Endothelial cell of umbilical vein (primary cell): ENCODE results near the gene PHAX. TPM values are rescaled to one million over a fixed set of nuclear protein-coding genes. Genes with fewer than 3 reads are reported as not detected.

Experiments
- BruUV-seq: library from RNA; stranded (reverse); fragments of 400-500 nt; replicated peaks from 2 replicates; lab custom pipeline; 2021; lab: Mats Ljungman, UMichigan
- CTCF ChIA-PET: fragments of 300-600, 350-600 bp; sonication (Branson Sonifier 250); formaldehyde crosslinking; loops from one replicate; lab custom pipeline; 2021; ENCODE audit warnings: antibody characterized with exemption, inconsistent platforms; lab: Charles Lee
- POLR2A ChIA-PET: fragments of 300-600, 350-600 bp; sonication (Branson Sonifier 250); formaldehyde crosslinking; loops from one replicate; lab custom pipeline; 2021; ENCODE audit warnings: antibody characterized with exemption, inconsistent platforms; lab: Charles Lee
- DNase-seq: peaks from one replicate; pipeline ENCODE4 v3.0.0-alpha.2; 2011; ENCODE audit warnings: low read depth, low spot score
- FAIRE-seq: peaks from 2 replicates; lab custom pipeline; 2011; peaks lifted over from hg19 to GRCh38; lab: Jason Lieb, UNC
- H2AFZ ChIP-seq: 2 replicates; pipeline ENCODE4 v1.6.0; 2012; ENCODE audit warnings: low read depth, low read length, control low read depth, inconsistent platforms
- H3K27ac ChIP-seq: 2 replicates; pipeline ENCODE4 v1.5.1; 2011; ENCODE audit warnings: low read depth, mild to moderate bottlenecking, control low read depth, low read length, moderate library complexity; ENCODE audit not compliant: insufficient read depth
- H3K27me3 ChIP-seq, 2 experiments: 2 replicates each; pipeline versions ENCODE4 v1.6.0 to v1.6.1; 2011; ENCODE audit warnings: low read length in 2 of 2, mixed read lengths in 1 of 2; ENCODE audit not compliant: control insufficient read depth in 2 of 2, insufficient read depth in 2 of 2
- H3K36me3 ChIP-seq, 2 experiments: 2 replicates in 1 of 2; 3 replicates in 1 of 2; pipeline ENCODE4 v1.5.1; 2011; ENCODE audit warnings: low read length in 2 of 2, mild to moderate bottlenecking in 1 of 2, moderate library complexity in 1 of 2; ENCODE audit not compliant: control insufficient read depth in 2 of 2, insufficient read depth in 2 of 2; ENCODE audit errors: extremely low read depth in 1 of 2
- H3K4me1 ChIP-seq: 3 replicates; pipeline ENCODE4 v1.5.1; 2011; ENCODE audit warnings: mild to moderate bottlenecking, low read length; ENCODE audit not compliant: control insufficient read depth, insufficient read depth; ENCODE audit errors: extremely low read depth
- H3K4me2 ChIP-seq: 2 replicates; pipeline ENCODE4 v1.6.1; 2011; ENCODE audit warnings: low read length, control low read depth, mixed read lengths; ENCODE audit not compliant: insufficient read depth
- H3K4me3 ChIP-seq, 3 experiments: fragments of 200-600 bp in 1 of 3; sonication (generic), shearing (Covaris generic) in 1 of 3; replicated peaks in 1 of 3; 2 replicates each; pipeline ENCODE4 v1.5.1; 2011 to 2016; ENCODE audit warnings: control low read depth in 3 of 3, low read length in 3 of 3, mild to moderate bottlenecking in 2 of 3, inconsistent platforms in 1 of 3, low read depth in 1 of 3, moderate library complexity in 1 of 3; ENCODE audit not compliant: insufficient read depth in 1 of 3
- H3K79me2 ChIP-seq: 2 replicates; pipeline ENCODE4 v1.6.0; 2012; ENCODE audit warnings: low read length, inconsistent platforms; ENCODE audit not compliant: control insufficient read depth, insufficient read depth
- H3K9ac ChIP-seq: replicated peaks from 2 replicates; pipeline ENCODE3; 2011; ENCODE audit warnings: low read length, control low read depth; ENCODE audit not compliant: insufficient read depth; ENCODE audit errors: extremely low read depth
- H3K9me1 ChIP-seq: replicated peaks from 3 replicates; pipeline ENCODE4 v1.6.0; 2011; ENCODE audit warnings: mild to moderate bottlenecking, low read length; ENCODE audit not compliant: control insufficient read depth, insufficient read depth; ENCODE audit errors: extremely low read depth
- H3K9me3 ChIP-seq: replicated peaks from 2 replicates; pipeline ENCODE4 v1.5.1; 2012; ENCODE audit warnings: low read length, inconsistent platforms; ENCODE audit not compliant: control insufficient read depth, insufficient read depth
- H4K20me1 ChIP-seq: replicated peaks from 2 replicates; pipeline ENCODE3; 2011; ENCODE audit warnings: mild to moderate bottlenecking, low read length; ENCODE audit not compliant: control insufficient read depth, insufficient read depth; ENCODE audit errors: extremely low read depth
- EZH2 ChIP-seq: IDR thresholded peaks from 2 replicates; pipeline ENCODE4 v1.6.1; 2012; ENCODE audit warnings: borderline replicate concordance, low read depth, mild to moderate bottlenecking, moderate library complexity, low read length, inconsistent platforms; ENCODE audit not compliant: severe bottlenecking
- FOS ChIP-seq: IDR thresholded peaks from 2 replicates; pipeline ENCODE4 v1.6.1; 2011; ENCODE audit warnings: mild to moderate bottlenecking, low read length, moderate library complexity, borderline replicate concordance; ENCODE audit not compliant: insufficient read depth
- GATA2 ChIP-seq: IDR thresholded peaks from 2 replicates; pipeline ENCODE4 v1.7.0; 2011; ENCODE audit warnings: low read depth, mild to moderate bottlenecking, moderate library complexity, mixed read lengths, low read length; ENCODE audit not compliant: insufficient read length, insufficient read depth
- JUN ChIP-seq: IDR thresholded peaks from 2 replicates; pipeline ENCODE4 v1.6.1; 2011; ENCODE audit warnings: borderline replicate concordance, low read depth; ENCODE audit not compliant: insufficient read length, insufficient read depth
- MYC ChIP-seq: IDR thresholded peaks from one replicate; pipeline ENCODE4 v1.6.1; 2011; ENCODE audit warnings: mild to moderate bottlenecking, low read depth, low read length
- POLR2A ChIP-seq: IDR thresholded peaks from 2 replicates; pipeline ENCODE4 v1.6.1; 2012; ENCODE audit warnings: low read depth, mild to moderate bottlenecking, control low read depth, low read length
- POLR2AphosphoS5 ChIP-seq: IDR thresholded peaks from 2 replicates; pipeline ENCODE4 v1.6.1; 2012; ENCODE audit warnings: low read depth, mild to moderate bottlenecking, control low read depth, low read length, moderate library complexity; ENCODE audit not compliant: insufficient read depth
- dilution Hi-C: fragments of 300-500 bp; cut with MboI; formaldehyde crosslinking; loops from one replicate; pipeline ENCODE4 v1.15.0; 2019; ENCODE audit warnings: low sequenced_read_pairs; ENCODE audit not compliant: extremely low pct_ligation_motif_present
- intact Hi-C: fragments of 100-400 bp; cut with micrococcal nuclease; formaldehyde crosslinking; loops from one replicate; pipeline ENCODE4 v1.10.0; 2022
- polyA plus RNA-seq, 4 experiments: library from polyadenylated mRNA; depleted of rRNA in 3 of 4; stranded (reverse) in 3 of 4; unstranded in 1 of 4; fragments of >200 nt; gene quantifications; 2 replicates each; pipeline versions ENCODE4 v1.2.1 to v1.2.3, GENCODE V29; 2011 to 2012; ENCODE audit warnings: missing spikeins in 1 of 4
- total RNA-seq: library from RNA; stranded (reverse); gene quantifications from 2 replicates; pipeline ENCODE4 v1.2.3, GENCODE V29; 2021
- TF ChIP-seq, protein P1 (sequence below), 2 donors: IDR thresholded peaks; 1 replicate in 1 of 2; 2 replicates in 1 of 2; pipeline ENCODE4 v1.5.1; 2011; ENCODE audit warnings: low read length in 2 of 2, mild to moderate bottlenecking in 2 of 2, moderate library complexity in 2 of 2, control low read depth in 1 of 2, inconsistent platforms in 1 of 2, low read depth in 1 of 2; ENCODE audit not compliant: insufficient read depth in 1 of 2; ENCODE audit errors: extremely low read depth in 1 of 2
- TF ChIP-seq, protein P2 (sequence below): IDR thresholded peaks from 2 replicates; pipeline ENCODE4 v1.6.1; 2011; ENCODE audit not compliant: insufficient read depth, insufficient read length

PHAX gene
- total and polyA plus RNA-seq, 2 donors (not counting 3 experiments of a cell fraction or from before 2014, with no cell fraction given): 33.0 to 51.2 TPM

DNA sequence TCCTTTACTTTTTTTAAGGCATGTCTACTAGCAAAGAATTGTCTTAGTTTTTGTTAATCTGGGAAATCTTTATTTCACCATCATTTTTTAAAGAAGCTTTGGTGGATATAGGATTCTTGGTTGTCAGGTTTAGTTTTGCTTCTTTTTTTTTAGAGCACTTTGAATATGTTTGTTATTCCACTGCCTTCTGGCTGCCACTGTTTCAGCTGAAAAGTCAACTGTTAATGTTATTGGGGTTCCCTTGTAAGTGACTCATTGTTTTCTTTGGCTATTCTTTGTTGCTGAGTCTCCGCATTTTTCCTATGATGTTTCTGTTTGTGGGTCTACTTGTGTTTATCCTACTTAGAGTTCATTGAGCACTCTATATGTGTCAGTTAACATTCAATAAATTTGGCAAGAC, 44.4 kb downstream of the PHAX start:
- BruUV-seq: no TSS peak
- Histone ChIP-seq H2AFZ (no peak overlapping the region), H3K9ac (no peak overlapping the region), H3K36me3 (no peaks in the 10 kb centered on the region), H3K27ac (no peak overlapping the region), H3K4me2 (no peak overlapping the region), H3K79me2 (no peaks in the 10 kb centered on the region), H3K4me3 (no peak overlapping the region), H3K9me3 (no peaks in the 10 kb centered on the region), H3K4me1 (peaks cover 3% of the 10 kb centered on the region), H4K20me1 (no peaks in the 10 kb centered on the region), H3K9me1 (no peaks in the 10 kb centered on the region), H3K27me3 (no peaks in the 10 kb centered on the region)
- ChIA-PET POLR2A (no interaction called here), CTCF (no interaction called here)
- intact Hi-C loops (no loop called here), dilution Hi-C loops (no loop called here)
- no peak for FAIRE-seq
- DNase-seq: no peak
- TF ChIP-seq, protein P1, sequence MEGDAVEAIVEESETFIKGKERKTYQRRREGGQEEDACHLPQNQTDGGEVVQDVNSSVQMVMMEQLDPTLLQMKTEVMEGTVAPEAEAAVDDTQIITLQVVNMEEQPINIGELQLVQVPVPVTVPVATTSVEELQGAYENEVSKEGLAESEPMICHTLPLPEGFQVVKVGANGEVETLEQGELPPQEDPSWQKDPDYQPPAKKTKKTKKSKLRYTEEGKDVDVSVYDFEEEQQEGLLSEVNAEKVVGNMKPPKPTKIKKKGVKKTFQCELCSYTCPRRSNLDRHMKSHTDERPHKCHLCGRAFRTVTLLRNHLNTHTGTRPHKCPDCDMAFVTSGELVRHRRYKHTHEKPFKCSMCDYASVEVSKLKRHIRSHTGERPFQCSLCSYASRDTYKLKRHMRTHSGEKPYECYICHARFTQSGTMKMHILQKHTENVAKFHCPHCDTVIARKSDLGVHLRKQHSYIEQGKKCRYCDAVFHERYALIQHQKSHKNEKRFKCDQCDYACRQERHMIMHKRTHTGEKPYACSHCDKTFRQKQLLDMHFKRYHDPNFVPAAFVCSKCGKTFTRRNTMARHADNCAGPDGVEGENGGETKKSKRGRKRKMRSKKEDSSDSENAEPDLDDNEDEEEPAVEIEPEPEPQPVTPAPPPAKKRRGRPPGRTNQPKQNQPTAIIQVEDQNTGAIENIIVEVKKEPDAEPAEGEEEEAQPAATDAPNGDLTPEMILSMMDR (IDR thresholded peaks at IDR 0.05; ENCODE audit: extremely low read depth in 1 of 2, insufficient read depth in 1 of 2, low read depth in 1 of 2, low read length in 2 of 2): no peak

GRCh38 chr5:126647071-126647470, 46.3 kb downstream of the PHAX start:
- no peak overlapping the region for H3K4me3 ChIP-seq
- dilution Hi-C loops (no loop called here), intact Hi-C loops (no loop called here)
- DNase-seq (no peak), FAIRE-seq (no peak)
- no peaks in the 10 kb centered on the region for H4K20me1 ChIP-seq
- ChIA-PET POLR2A (no interaction called here), CTCF (interaction anchor here (1.3 to 1.6 kb wide), 3 partner anchors 32 to 846 kb away, joined by 3 to 5 read pairs (median 4); no protein-coding TSS in a partner anchor)
- no peak overlapping the region for H3K4me2 ChIP-seq
- no peaks in the 10 kb centered on the region for H3K27me3 ChIP-seq
- H3K27ac ChIP-seq: no peak overlapping the region
- H3K9me3 ChIP-seq: no peaks in the 10 kb centered on the region
- H3K9ac ChIP-seq: no peak overlapping the region
- TF ChIP-seq JUN (no peak), FOS (no peak), MYC (no peak), POLR2A (no peak), POLR2AphosphoS5 (no peak), EZH2 (no peak), GATA2 (no peak)
- TF ChIP-seq, protein P1 (IDR thresholded peaks at IDR 0.05; ENCODE audit: extremely low read depth in 1 of 2, insufficient read depth in 1 of 2, low read depth in 1 of 2, low read length in 2 of 2): no peak
- TF ChIP-seq, protein P2, sequence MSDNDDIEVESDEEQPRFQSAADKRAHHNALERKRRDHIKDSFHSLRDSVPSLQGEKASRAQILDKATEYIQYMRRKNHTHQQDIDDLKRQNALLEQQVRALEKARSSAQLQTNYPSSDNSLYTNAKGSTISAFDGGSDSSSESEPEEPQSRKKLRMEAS: no peak
- BruUV-seq: no TSS peak
- no peaks in the 10 kb centered on the region for H3K79me2 ChIP-seq
- H2AFZ ChIP-seq: no peak overlapping the region
- H3K36me3 ChIP-seq: no peaks in the 10 kb centered on the region
- no peaks in the 10 kb centered on the region for H3K9me1 ChIP-seq
- no peaks in the 10 kb centered on the region for H3K4me1 ChIP-seq
